ENCODE measurements around the gene ACSL6.

The ACSL6 gene

DNA sequence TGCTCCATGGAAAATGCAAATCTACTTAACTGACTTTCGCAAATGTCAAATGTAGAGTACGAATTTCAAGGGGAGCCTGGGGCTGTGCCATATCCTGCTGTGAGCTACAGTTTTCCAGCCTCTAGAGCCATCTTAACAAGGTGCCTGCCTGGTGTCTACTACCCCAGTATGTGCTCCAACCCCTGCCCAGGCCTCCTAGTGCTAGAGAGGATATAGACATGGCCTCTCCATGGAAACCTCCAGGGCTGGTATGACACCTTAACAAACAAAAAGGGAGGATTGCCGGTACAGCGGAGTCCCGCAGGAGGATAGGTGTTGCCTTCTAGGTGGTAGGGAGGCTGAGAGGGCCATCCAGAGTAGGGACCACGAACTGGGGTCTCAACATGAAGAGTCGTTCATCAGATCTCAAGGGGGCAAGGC lies 35.4 kb upstream of the ACSL6 start:
- DNase-seq, result no peak

DNA sequence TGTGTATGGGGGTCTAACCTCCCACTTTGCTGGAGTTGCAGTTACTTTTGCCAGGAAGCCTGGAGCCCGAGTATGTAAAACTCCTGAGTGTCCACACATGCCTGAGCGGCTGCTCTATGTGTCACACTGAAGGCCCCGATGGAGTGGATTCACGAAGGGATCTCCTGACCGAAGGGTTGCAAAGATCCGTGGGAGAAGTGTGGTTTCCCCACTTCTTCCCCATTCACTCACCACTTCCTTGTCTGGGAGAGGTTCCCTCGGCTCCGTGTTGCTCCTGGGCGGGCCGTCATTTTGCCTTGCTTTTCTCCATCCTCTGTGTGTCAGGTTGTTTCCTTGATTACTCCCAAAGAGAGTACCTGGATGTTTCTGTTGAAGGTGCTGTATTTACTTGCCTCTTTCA lies 32.7 kb upstream of the ACSL6 start:
- no peak for DNase-seq

DNA sequence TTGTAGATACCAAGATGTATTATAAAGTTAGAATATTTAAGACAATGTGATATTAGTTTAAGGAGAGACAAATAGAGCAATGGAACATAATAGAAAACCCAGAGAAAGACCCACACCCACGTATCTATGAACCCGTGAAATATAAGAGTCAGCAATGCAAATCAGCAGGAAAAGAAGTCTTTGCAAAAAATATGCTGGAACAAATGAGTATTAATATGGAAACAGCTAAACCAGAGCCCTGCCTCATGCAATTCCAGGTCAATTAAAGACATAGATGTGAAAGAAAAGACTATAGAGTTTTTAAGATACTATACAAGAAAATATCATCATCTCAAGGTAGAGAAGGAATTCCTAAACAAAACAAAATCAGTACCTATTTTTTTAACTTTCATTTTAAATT lies 25.9 kb upstream of the ACSL6 start:
- no peak for DNase-seq

DNA sequence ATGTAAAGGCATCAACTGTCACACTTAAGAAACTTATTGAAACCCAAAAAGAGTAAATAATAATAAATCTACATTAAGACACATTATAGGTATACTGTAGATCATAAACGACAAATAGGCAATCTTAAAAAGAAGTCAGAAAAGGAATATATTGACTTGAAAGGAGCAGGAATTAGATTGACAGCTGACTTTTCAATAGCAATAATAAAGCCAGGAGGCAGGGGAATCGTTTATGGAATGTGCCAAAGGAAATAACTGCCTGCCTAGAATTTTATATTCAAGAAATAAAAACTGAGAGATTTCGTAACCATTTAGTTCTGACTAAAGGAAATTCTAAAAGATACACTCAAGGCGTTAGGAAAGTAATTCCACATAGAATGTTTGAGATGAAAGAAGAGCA lies 21.7 kb upstream of the ACSL6 start:
- no peak for DNase-seq

GRCh38 chr5:132032196-132032595 lies 20.7 kb upstream of the ACSL6 start:
- no peak for DNase-seq

- DNase-seq, result no peak
These were observed 19.2 kb upstream of the ACSL6 start for GRCh38 chr5:132030610-132031009.

GRCh38 chr5:132029609-132030330 lies 18.3 kb upstream of the ACSL6 start:
- no peak for DNase-seq

DNA sequence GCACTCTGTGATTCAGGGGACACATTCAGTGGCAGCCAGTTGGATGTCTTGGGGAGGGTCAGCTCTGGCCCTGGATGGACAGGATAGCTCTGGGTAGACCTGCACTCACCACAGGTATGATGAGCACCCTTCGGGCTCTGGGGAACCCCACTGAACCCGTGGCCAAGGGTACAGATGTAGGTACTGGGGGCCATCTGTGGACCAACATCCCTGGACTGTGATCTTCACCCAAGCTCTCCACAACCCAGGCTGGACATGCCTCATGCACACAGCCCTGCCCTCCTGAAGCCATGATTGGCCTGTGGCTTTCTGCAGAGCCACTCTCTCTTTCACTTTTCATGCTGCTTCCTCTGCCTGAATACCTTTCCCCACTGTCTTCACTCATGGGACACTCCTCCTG lies 15.6 kb upstream of the ACSL6 start:
- no peak for DNase-seq

- DNase-seq, result no peak
These were observed 15.1 kb upstream of the ACSL6 start for GRCh38 chr5:132026516-132027008.

- DNase-seq, result no peak
These were observed 14.0 kb upstream of the ACSL6 start for GRCh38 chr5:132025403-132025971.

DNA sequence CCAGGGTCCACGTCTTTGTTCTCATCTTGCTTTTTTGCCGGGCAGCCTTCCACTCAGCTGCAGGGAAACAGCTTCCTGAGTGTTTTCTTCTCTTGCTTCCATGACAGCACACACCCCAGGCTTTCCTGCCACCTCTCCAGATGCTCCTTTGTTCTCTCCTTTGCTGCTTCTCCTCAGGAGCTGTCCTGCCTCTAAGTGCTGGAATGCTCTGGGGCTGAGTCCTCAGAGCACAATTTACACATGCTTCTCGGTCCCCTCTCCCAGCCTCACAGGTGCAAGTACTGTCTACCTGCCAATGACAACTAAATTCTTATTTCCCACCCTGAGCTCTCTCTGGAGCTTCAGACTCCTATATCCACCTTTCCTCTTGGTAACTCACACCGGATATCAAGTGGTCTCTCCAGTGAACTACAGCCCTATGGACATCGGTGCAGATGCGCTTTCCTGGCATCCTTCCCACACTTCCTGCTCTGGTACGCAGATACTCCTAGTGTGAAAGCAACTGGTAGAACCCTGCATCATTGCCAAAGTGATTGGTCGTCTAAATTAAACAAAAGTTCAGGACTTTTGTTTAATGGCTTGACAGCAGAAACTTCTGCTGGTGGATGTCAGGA lies 13.4 kb upstream of the ACSL6 start:
- DNase-seq, result no peak

GRCh38 chr5:132024117-132024435 lies 12.6 kb upstream of the ACSL6 start:
- no peak for DNase-seq

GRCh38 chr5:132023258-132024116 lies 12.0 kb upstream of the ACSL6 start:
- no peak for DNase-seq

GRCh38 chr5:132022737-132023136 lies 11.3 kb upstream of the ACSL6 start:
- no peak for DNase-seq

DNA sequence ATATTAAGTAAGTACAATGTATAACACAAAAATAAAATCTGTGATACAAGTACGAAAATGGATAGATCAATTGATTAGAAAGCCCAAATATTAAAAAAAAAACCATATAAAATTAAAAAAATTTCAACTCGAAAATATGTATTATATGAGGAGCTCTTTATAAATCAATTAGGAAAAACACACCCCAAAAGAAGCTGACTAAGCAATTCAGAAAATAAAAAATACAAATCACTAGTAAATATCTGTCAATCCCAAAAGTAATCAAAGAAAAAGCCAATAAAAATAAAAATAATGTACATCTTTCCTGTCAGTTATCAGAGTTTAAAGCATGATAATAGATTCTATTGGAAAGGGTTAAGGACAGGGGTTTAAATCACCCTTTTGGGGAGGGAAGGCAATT lies 10.2 kb upstream of the ACSL6 start:
- DNase-seq, result no peak

GRCh38 chr5:132020568-132021339 lies 9.3 kb upstream of the ACSL6 start:
- DNase-seq, result no peak

GRCh38 chr5:132019857-132020555 lies 8.5 kb upstream of the ACSL6 start:
- no peak for DNase-seq

GRCh38 chr5:132019337-132019736 lies 7.9 kb upstream of the ACSL6 start:
- DNase-seq, result no peak

GRCh38 chr5:132017738-132018625 lies 6.5 kb upstream of the ACSL6 start:
- DNase-seq, result no peak

DNA sequence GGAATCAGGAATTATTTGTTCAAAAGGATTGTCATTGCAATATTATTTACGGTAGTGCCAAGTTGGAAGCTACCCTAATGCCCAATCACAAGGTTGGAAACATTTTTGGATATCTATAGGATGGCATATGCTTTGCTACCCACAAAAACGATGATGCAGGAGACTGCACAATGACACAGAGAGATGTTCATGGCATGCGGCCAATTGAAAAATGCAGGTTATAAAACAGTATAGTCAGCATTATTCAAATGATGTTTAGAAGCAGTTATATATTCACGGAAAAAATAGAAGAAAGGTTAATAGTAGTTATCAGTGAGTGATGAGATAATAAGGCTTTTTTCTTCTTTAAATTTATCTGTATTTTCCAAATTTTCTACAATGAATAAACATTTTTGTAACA lies 5.9 kb upstream of the ACSL6 start:
- no peak for DNase-seq
